IPS-18a (cell line): Measurements from ENCODE around the gene TARS1.
A peak's percentile ranks its signal among the peaks of the same experiment; 100 is the strongest.

ENCODE experiments used
- H3K27ac ChIP-seq: one replicate; pipeline ENCODE4 v1.5.1; 2013; ENCODE audit warnings: low read length
- H3K27me3 ChIP-seq: one replicate; pipeline ENCODE4 v1.6.1; 2013; ENCODE audit warnings: mild to moderate bottlenecking, low read length; ENCODE audit not compliant: control insufficient read depth, insufficient read depth
- H3K36me3 ChIP-seq: one replicate; pipeline ENCODE4 v1.6.1; 2013; ENCODE audit warnings: low read depth, low read length; ENCODE audit not compliant: control insufficient read depth
- H3K4me1 ChIP-seq: one replicate; pipeline ENCODE4 v1.6.1; 2013; ENCODE audit warnings: low read depth, low read length; ENCODE audit not compliant: control insufficient read depth
- H3K4me3 ChIP-seq: one replicate; pipeline ENCODE4 v1.5.1; 2013; ENCODE audit warnings: low read length
- H3K9ac ChIP-seq: one replicate; pipeline ENCODE4 v1.6.1; 2013; ENCODE audit warnings: mild to moderate bottlenecking, low read length, moderate library complexity
- H3K9me3 ChIP-seq: one replicate; pipeline ENCODE4 v1.6.1; 2013; ENCODE audit warnings: low read depth, low read length; ENCODE audit not compliant: control insufficient read depth

Gene TARS1

DNA sequence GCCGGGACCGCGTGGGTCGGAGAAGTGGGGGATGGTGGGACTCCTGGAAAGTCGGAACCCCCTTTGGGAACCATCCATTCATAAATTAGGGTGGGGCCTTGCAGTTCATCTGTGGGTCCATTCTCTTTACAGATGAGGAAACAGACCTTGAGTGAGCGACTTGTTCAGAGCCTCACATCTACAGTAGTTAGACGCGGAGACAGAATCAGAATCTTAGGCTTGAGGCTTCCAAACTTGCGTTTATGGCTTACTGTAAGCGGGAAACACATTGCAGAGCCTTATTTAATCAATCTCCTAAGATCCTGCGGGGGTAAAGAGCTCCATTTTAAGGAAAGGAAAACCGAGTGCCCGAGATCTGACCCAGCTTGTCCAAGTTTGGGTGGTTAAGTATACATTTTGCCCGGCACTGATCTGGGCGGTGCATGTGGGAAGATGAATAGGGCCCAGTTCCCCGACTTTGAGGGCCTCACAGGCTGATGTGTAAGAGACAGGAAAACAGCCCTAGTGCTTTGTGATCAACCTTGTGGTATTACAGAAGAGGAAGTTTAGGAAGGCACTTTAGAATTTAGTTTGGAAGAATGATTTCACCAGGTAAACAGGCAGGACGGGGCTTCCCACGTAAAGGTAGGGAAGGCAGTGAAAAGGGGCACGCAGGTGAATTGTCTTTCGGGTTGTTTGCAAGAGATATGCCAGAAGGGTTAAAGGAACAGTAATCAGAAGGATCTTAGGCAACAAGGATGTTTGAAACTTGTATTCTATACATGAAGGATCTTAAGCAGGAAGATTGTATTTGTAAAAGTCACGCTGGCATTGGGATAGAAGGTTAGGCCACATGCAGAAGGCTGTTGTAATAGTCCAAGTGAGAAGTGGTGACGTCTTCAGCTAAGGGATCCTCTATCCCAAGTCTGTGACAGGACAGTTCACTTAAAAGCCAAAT, 744 bp downstream of the TARS1 start:
- Histone ChIP-seq H3K4me3 (peak overlapping the region; percentile 99), H3K36me3 (peaks cover 23% of the 10 kb centered on the region), H3K4me1 (peaks cover 27% of the 10 kb centered on the region), H3K9me3 (no peaks in the 10 kb centered on the region), H3K9ac (peak overlapping the region; percentile 99), H3K27ac (peak overlapping the region; percentile 98), H3K27me3 (no peaks in the 10 kb centered on the region)

DNA sequence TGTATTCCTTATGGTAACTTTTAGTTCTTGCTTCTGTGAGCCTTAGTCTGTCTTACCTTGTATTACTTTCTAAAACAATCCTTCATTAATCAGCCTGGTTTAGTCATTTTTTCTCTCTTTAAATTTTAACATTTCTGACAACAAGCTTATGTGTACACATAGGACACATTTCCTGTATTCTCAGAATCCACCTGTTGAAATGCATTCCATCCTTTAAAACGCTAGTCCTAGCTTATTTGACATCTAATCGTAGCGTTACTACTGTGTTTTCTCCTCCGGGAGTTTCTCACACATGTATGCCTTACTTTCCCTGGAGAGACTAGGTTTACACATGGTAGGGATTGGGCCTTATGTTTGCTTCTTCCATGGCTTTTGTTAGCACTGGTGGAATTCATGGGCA, 3.8 kb downstream of the TARS1 start:
- Histone ChIP-seq H3K4me3 (peak overlapping the region; percentile 23), H3K27ac (no peak overlapping the region), H3K9ac (no peak overlapping the region), H3K4me1 (peaks cover 45% of the 10 kb centered on the region), H3K36me3 (peaks cover 43% of the 10 kb centered on the region), H3K27me3 (no peaks in the 10 kb centered on the region), H3K9me3 (no peaks in the 10 kb centered on the region)

DNA sequence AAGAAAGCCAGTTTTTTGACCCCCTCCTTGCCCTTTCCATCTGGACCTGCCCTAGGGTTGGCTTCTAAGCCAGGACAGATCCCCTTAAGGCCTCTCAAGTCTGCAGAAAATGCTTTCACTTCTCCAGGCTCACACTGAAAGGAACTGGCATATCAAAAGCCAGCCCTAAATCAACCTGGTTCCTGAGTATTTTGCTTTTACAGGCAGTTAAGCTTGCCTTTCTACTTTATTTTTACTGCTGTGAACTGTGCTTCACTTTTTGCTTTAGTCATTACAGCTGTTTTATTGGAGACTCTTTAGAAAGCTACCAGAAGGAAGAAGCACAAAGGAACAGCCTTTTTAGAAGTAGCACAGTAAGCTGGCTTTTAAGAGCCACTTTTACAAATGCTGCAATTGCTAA, 5.0 kb downstream of the TARS1 start:
- Histone ChIP-seq H3K4me3 (peak overlapping the region; percentile 9), H3K9ac (no peak overlapping the region), H3K4me1 (peaks cover 45% of the 10 kb centered on the region), H3K9me3 (no peaks in the 10 kb centered on the region), H3K27ac (peak overlapping the region; percentile 20), H3K27me3 (no peaks in the 10 kb centered on the region), H3K36me3 (peaks cover 56% of the 10 kb centered on the region)

DNA sequence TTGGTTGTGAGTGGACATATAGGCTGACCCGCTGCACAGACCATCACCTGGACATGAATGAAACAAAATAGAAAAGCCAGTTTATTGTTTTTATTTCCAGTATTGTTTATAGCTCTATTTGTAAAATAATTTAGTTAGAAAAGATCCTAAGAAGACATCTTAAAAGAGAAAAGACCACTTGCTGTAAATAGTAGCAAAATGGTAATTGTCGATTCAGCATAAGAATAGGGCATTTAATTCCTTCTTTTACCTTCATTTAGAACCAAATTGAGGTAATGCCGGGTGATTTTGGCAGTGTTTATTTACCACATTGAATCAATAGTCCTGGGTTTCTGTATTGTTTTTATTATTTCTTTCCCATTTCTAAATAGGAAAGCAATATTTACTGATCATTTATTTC, 7.4 kb downstream of the TARS1 start:
- Histone ChIP-seq H3K4me1 (peaks cover 45% of the 10 kb centered on the region), H3K9ac (no peak overlapping the region), H3K27ac (peak overlapping the region; percentile 69), H3K9me3 (no peaks in the 10 kb centered on the region), H3K27me3 (no peaks in the 10 kb centered on the region), H3K36me3 (peaks cover 77% of the 10 kb centered on the region), H3K4me3 (peak overlapping the region; percentile 48)

DNA sequence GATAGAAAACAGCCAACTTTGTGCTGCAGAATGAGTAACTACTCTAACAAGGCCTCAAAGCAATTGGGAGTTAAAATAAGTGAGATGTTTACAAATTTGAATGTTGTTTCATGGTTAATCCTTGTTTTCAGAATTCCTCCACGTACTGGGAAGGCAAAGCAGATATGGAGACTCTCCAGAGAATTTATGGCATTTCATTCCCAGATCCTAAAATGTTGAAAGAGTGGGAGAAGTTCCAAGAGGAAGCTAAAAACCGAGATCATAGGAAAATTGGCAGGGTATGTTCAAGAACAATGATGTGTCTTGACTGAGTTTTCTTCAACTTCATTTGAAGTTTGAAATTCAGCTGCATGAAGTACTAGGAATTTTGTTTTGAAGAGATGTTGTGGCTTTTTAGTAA, 16.4 kb downstream of the TARS1 start:
- no peaks in the 10 kb centered on the region for H3K9me3 ChIP-seq
- H3K36me3 ChIP-seq = peaks cover 100% of the 10 kb centered on the region
- H3K27me3 ChIP-seq = no peaks in the 10 kb centered on the region
- no peak overlapping the region for H3K9ac ChIP-seq
- no peak overlapping the region for H3K27ac ChIP-seq
- no peak overlapping the region for H3K4me3 ChIP-seq
- H3K4me1 ChIP-seq = no peaks in the 10 kb centered on the region

DNA sequence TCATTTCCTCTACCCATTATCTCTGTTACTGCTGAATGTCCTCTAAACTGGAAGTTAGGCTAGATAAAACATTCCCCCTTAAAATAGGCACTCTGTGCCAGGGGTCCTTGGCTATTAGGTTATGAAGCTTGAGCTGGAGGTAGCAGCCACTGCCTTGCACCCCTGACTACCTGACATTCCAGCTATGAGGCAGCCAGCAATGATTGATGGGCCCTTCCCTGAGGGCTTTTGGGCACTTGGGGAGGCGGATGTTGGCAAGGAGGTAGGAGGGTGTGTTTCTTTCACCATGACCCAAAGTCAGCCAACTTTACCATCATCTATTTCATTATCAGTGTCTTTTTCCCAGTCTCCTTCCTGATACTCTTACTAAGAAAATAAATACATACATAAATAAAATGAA, 17.1 kb downstream of the TARS1 start:
- no peak overlapping the region for H3K4me3 ChIP-seq
- no peak overlapping the region for H3K27ac ChIP-seq
- H3K4me1 ChIP-seq = no peaks in the 10 kb centered on the region
- no peaks in the 10 kb centered on the region for H3K9me3 ChIP-seq
- H3K27me3 ChIP-seq = no peaks in the 10 kb centered on the region
- H3K9ac ChIP-seq = no peak overlapping the region
- H3K36me3 ChIP-seq = peaks cover 100% of the 10 kb centered on the region

DNA sequence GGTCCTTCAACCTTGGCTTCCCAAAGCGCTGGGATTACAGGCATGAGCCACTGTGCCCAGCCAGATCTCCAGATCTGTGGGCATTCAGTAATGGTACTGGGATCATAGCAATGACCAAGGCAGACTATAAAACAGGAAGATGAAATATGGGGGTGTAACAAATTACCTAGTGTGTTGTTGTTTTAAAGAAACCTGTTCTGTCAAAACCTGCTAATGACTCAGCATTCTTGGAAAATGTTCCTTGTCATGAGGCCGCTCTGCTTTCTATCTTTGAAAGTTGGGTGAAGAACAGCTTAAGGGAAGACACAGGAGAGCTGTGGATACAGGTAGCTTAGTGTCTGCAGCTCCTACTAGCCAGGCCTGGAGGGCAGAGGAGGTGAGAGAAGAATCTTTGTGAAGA, 19.4 kb downstream of the TARS1 start:
- no peak overlapping the region for H3K9ac ChIP-seq
- H3K27me3 ChIP-seq = no peaks in the 10 kb centered on the region
- H3K4me1 ChIP-seq = no peaks in the 10 kb centered on the region
- no peaks in the 10 kb centered on the region for H3K9me3 ChIP-seq
- H3K27ac ChIP-seq = no peak overlapping the region
- H3K36me3 ChIP-seq = peaks cover 97% of the 10 kb centered on the region
- no peak overlapping the region for H3K4me3 ChIP-seq

DNA sequence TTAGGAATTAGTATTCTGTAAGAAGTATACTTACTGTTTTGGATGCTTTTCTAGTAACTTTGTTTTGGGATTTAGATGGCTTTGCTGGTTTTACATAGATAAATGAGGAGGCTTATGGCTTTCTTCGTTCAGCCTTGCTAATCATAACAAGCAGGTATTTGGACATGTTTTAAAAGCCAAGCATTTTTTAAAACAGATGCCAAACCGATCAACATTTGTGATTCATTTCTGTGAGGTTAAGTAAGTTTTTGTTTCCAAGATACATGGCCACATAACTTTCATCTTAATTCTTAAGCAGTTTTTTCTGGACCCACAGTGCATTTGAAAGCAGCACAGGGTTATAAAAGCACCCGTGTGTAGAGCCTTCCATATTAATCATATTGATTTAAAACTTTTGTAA, 21.7 kb downstream of the TARS1 start:
- H3K9ac ChIP-seq = no peak overlapping the region
- no peaks in the 10 kb centered on the region for H3K4me1 ChIP-seq
- H3K36me3 ChIP-seq = peaks cover 97% of the 10 kb centered on the region
- H3K27ac ChIP-seq = no peak overlapping the region
- no peak overlapping the region for H3K4me3 ChIP-seq
- H3K9me3 ChIP-seq = no peaks in the 10 kb centered on the region
- no peaks in the 10 kb centered on the region for H3K27me3 ChIP-seq

DNA sequence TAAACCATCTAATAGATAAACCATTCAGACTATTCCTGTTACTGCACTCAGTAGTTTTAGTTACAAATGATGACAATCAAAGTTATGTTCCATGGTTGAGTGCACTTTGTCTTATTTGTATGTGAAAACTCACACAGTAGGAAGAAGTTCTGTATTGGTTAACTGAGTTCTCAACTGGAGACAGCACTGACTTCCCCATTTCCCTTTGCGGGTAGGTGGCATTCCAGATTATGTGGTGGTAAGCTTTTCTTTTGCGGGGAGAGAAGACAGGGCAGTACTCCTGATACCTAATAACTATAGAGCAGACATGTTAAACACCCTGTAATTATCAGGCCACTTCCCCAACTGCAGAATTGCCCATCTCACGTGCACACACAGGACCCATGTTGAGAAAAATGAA, 24.4 kb downstream of the TARS1 start:
- no peak overlapping the region for H3K27ac ChIP-seq
- H3K36me3 ChIP-seq = peaks cover 97% of the 10 kb centered on the region
- no peaks in the 10 kb centered on the region for H3K27me3 ChIP-seq

DNA sequence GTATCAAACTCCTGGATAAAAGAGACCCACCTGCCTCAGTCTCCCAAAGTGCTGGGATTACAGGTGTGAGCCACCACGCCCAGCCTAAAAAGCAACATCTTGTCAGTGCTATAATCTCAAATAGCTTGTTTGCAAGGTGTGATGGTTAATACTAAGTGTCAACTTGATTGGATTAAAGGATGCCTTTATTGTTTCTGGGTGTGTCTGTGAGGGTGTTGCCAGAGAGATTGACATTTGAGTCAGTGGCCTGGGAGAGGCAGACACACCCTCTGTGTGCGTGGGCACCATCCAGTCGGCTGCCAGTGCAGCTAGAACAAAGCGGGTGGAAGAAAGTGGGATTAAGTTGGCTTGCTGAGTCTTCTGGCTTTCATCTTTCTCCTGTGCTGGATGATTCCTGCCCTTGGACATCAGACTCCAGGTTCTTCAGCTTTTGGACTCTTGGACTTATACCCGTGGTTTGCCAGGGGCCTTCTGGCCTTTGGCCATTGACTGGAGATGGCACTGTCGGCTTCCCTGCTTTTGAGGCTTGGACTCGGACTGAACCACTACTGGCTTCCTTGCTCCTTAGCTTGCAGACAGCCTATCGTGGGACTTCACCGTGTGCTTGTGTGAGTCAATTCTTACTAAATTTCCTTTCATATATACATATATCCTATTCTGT, 28.1 kb downstream of the TARS1 start:
- H3K36me3 ChIP-seq = peaks cover 82% of the 10 kb centered on the region
- peaks cover 16% of the 10 kb centered on the region for H3K4me1 ChIP-seq
- H3K9me3 ChIP-seq = no peaks in the 10 kb centered on the region
- H3K27ac ChIP-seq = no peak overlapping the region
- no peaks in the 10 kb centered on the region for H3K27me3 ChIP-seq
- H3K9ac ChIP-seq = no peak overlapping the region
- no peak overlapping the region for H3K4me3 ChIP-seq

More for the DNA sequence above, 24.4 kb downstream of the TARS1 start:
- Histone ChIP-seq H3K9ac (no peak overlapping the region), H3K9me3 (no peaks in the 10 kb centered on the region), H3K4me3 (no peak overlapping the region), H3K4me1 (no peaks in the 10 kb centered on the region)

DNA sequence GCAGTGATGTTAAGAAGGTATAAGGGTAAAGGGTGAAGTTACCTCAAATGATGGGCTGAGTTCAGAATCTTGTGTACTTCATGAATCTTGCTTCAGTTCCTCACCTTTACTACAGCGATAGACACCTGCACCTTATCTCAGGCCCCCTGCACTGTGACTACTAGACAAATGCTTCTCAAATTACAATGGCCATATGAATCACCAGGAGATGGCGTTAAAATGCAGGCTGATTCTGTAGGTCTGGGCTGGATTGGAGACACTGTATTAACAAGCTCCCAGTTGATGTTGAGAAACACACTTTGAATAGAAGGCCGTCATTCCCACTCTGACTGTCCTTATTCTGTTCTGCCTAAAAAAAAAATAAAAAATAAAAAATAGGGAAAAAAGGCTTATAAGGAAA, 29.8 kb downstream of the TARS1 start:
- no peak overlapping the region for H3K4me3 ChIP-seq
- no peaks in the 10 kb centered on the region for H3K27me3 ChIP-seq
- no peaks in the 10 kb centered on the region for H3K9me3 ChIP-seq
- peaks cover 83% of the 10 kb centered on the region for H3K36me3 ChIP-seq
- peaks cover 17% of the 10 kb centered on the region for H3K4me1 ChIP-seq
- H3K27ac ChIP-seq = no peak overlapping the region
- no peak overlapping the region for H3K9ac ChIP-seq
